Subcutaneous adipose tissue (tissue), 4 donors: ENCODE measurements around the gene RWDD2A. TPM values are rescaled to one million over a fixed set of nuclear protein-coding genes. Genes with fewer than 3 reads are reported as not detected.

Experiments used
- CTCF ChIP-seq: fragments of 450-650 bp; IDR thresholded peaks from one replicate; pipeline ENCODE4 v1.5.1; 2016; ENCODE audit warnings: low read depth, mild to moderate bottlenecking, control low read depth, antibody characterized with exemption, moderate library complexity
- total RNA-seq, 4 donors: library from RNA; depleted of rRNA; stranded (reverse); fragments of >200 nt; gene quantifications; one replicate each; pipeline ENCODE4 v1.1.0, GENCODE V29; 2016

The RWDD2A gene
- total RNA-seq, 4 donors from 2014 or later, result 3.5 to 6.4 (median 4.7) TPM

GRCh38 chr6:83168556-83168955, 24.6 kb upstream of the RWDD2A start:
- no peak for TF ChIP-seq CTCF

- no peak for TF ChIP-seq CTCF
Observed at GRCh38 chr6:83169106-83169505, 24.1 kb upstream of the RWDD2A start.

GRCh38 chr6:83169511-83169910, 23.6 kb upstream of the RWDD2A start:
- no peak for TF ChIP-seq CTCF

GRCh38 chr6:83176246-83176645, 16.9 kb upstream of the RWDD2A start:
- no peak for TF ChIP-seq CTCF

- no peak for TF ChIP-seq CTCF
Observed at GRCh38 chr6:83180426-83180950, 12.7 kb upstream of the RWDD2A start.

- no peak for TF ChIP-seq CTCF
Observed at GRCh38 chr6:83182114-83182513, 11.0 kb upstream of the RWDD2A start.

- TF ChIP-seq CTCF, result no peak
Observed at GRCh38 chr6:83183082-83183828, 9.9 kb upstream of the RWDD2A start.
